ENCODE data around the gene BLVRB.

DNA sequence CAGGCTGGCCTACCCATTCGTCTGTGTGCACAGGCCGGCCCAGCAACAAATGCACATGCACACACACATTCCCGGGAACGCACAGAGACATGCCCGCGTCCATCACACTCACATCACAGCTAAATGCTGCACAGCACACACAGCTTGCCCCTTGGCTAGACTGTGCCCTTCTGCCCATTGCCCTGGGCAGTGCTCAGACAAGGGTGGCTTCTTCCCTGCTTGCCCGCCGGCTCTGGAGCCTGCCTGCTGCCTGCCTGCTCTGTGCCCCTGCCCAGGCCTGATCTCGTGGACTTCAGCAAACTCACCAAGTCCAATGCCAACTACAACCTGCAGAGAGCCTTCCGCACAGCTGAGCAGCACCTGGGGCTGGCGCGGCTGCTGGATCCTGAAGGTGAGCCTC lies 31.7 kb upstream of the BLVRB start:
- no peak for TF ChIP-seq EZH2 (IDR thresholded peaks at IDR 0.05; ENCODE audit: borderline replicate concordance, low read depth, low read length)
- TF ChIP-seq ZNF121 (CRISPR knock-in tag; conservative IDR thresholded peaks at IDR 0.05): no peak
- TF ChIP-seq BHLHE40 (IDR thresholded peaks at IDR 0.05; ENCODE audit: low read length): no peak
- TF ChIP-seq, protein P1, sequence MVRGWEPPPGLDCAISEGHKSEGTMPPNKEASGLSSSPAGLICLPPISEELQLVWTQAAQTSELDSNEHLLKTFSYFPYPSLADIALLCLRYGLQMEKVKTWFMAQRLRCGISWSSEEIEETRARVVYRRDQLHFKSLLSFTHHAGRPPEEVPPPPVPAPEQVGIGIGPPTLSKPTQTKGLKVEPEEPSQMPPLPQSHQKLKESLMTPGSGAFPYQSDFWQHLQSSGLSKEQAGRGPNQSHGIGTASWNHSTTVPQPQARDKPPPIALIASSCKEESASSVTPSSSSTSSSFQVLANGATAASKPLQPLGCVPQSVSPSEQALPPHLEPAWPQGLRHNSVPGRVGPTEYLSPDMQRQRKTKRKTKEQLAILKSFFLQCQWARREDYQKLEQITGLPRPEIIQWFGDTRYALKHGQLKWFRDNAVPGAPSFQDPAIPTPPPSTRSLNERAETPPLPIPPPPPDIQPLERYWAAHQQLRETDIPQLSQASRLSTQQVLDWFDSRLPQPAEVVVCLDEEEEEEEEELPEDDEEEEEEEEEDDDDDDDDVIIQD (CRISPR knock-in tag; IDR thresholded peaks at IDR 0.05): no peak
- TF ChIP-seq, protein P2, sequence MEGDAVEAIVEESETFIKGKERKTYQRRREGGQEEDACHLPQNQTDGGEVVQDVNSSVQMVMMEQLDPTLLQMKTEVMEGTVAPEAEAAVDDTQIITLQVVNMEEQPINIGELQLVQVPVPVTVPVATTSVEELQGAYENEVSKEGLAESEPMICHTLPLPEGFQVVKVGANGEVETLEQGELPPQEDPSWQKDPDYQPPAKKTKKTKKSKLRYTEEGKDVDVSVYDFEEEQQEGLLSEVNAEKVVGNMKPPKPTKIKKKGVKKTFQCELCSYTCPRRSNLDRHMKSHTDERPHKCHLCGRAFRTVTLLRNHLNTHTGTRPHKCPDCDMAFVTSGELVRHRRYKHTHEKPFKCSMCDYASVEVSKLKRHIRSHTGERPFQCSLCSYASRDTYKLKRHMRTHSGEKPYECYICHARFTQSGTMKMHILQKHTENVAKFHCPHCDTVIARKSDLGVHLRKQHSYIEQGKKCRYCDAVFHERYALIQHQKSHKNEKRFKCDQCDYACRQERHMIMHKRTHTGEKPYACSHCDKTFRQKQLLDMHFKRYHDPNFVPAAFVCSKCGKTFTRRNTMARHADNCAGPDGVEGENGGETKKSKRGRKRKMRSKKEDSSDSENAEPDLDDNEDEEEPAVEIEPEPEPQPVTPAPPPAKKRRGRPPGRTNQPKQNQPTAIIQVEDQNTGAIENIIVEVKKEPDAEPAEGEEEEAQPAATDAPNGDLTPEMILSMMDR (IDR thresholded peaks at IDR 0.05 in 2 of 3, conservative IDR thresholded peaks at IDR 0.05 in 1 of 3; ENCODE audit: insufficient read depth in 2 of 3, low read depth in 1 of 3, low read length in 3 of 3): no peak
- TF ChIP-seq POLR2AphosphoS5 (IDR thresholded peaks at IDR 0.05; ENCODE audit: control insufficient read depth, insufficient read depth, low read depth, low read length): no peak
- no peak for TF ChIP-seq SMAD4 (CRISPR knock-in tag; conservative IDR thresholded peaks at IDR 0.05)
- no peak for TF ChIP-seq ZNF354B (CRISPR knock-in tag; IDR thresholded peaks at IDR 0.05)
- no peak for TF ChIP-seq PHF20 (IDR thresholded peaks at IDR 0.05; ENCODE audit: partially characterized antibody)
- no peak for TF ChIP-seq SREBF2 (CRISPR knock-in tag; IDR thresholded peaks at IDR 0.05)
- no peak for TF ChIP-seq U2AF1 (optimal IDR thresholded peaks at IDR 0.05; ENCODE audit: low read depth, low read length)
- no peak for TF ChIP-seq POLR2AphosphoS2 (IDR thresholded peaks at IDR 0.05; ENCODE audit: low read length)
- TF ChIP-seq HCFC1 (IDR thresholded peaks at IDR 0.05; ENCODE audit: low read depth, low read length): no peak
- no peak for TF ChIP-seq ZNF561 (CRISPR knock-in tag; conservative IDR thresholded peaks at IDR 0.05)

All from K562 (cell line).